NCI-H2227 treated with DMSO at 0.1 percent for 48 hours (cell line): ENCODE measurements around the gene DCLK3.

Source experiments
- DNase-seq: peaks from one replicate; lab custom pipeline; 2025; lab: John Stamatoyannopoulos, UW

DCLK3 gene

GRCh38 chr3:36669764-36670163 is 94.6 kb downstream of the DCLK3 start:
- no peak for DNase-seq

GRCh38 chr3:36666166-36666565 is 98.2 kb downstream of the DCLK3 start:
- DNase-seq: no peak

GRCh38 chr3:36663666-36664291 is 100.6 kb downstream of the DCLK3 start:
- no peak for DNase-seq

- no peak for DNase-seq
These were observed 101.7 kb downstream of the DCLK3 start for GRCh38 chr3:36662626-36663025.
